Heart left ventricle (tissue), 13 donors: ENCODE measurements around the gene SLC7A9.

ENCODE experiments used
- POLR2A ChIP-seq, 2 donors: fragments of 450-650 bp; IDR thresholded peaks; one replicate each; pipeline ENCODE4 v1.6.1; 2017; ENCODE audit warnings: antibody characterized with exemption in 2 of 2, mild to moderate bottlenecking in 2 of 2, moderate library complexity in 2 of 2
- TF ChIP-seq, protein P1 (sequence below), 12 donors: fragments of 200-600 bp; sonication (generic) in 4 of 12; IDR thresholded peaks; one replicate each; pipeline versions ENCODE4 v1.5.0 to v1.8.0; 2018 to 2022; ENCODE audit warnings: antibody characterized with exemption in 12 of 12, mild to moderate bottlenecking in 5 of 12
- donor health status: ischemic (EF 13 %, LVEDD 7.1; RV severe dilation, severe dysfunction).
- donor health status: DM: no; HTN: yes; CAD: no.
- donor health status: DM: no; HTN: no; CAD: no.
- donor health status: ischemic (EF 25% LVEDD 6.9; RV normal size, moderate dysfunction).
- donor health status: ischemic (EF 25% LVEDD 5.7; RV mildly dilated, moderate dysfunction).
- donor health status: ischemic (EF 35%, LVEDD 5.7; RV mildly dilated, moderate dysfunction).
- donor health status: nonischemic (EF 11% LVEDD 7.7; RV severe dilation, severe dysfunction).
- donor health status: DM: yes; HTN: yes; CAD: no.
- donor health status: PGD.
- donor health status: ischemic (EF 29% LVEDD 5.4; RV normal size, mild dysfunction).
- donor health status: nonischemic (EF 23%, LVEDD 6.1; RV moderate dilation, normal function).

DNA sequence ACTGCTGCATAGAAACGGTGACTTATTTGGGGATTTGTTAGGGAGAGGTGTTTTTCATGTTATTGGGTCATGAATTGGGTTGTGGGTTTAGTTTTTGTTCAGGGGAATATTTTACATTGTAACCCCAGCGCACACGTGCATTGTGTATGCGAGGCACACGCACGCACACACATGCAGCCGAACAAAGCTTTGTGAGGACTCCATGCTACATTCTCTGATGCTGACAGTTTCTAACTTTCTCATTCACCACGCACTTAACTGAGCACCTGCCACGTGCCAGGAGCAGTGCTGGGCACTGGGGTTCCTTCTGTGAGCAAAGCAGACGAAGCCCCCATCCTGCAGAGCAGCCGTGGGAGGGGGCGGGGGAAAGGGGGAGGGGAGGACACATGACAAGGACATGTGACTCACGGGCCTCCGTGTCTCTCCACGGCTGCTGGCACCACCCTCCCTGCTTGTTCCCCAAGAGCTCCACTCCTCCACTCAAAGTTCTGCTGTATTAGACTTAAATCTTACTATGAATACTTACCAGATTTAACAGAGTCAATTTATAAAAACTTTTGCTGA, 55.6 kb downstream of the SLC7A9 start:
- TF ChIP-seq, protein P1, sequence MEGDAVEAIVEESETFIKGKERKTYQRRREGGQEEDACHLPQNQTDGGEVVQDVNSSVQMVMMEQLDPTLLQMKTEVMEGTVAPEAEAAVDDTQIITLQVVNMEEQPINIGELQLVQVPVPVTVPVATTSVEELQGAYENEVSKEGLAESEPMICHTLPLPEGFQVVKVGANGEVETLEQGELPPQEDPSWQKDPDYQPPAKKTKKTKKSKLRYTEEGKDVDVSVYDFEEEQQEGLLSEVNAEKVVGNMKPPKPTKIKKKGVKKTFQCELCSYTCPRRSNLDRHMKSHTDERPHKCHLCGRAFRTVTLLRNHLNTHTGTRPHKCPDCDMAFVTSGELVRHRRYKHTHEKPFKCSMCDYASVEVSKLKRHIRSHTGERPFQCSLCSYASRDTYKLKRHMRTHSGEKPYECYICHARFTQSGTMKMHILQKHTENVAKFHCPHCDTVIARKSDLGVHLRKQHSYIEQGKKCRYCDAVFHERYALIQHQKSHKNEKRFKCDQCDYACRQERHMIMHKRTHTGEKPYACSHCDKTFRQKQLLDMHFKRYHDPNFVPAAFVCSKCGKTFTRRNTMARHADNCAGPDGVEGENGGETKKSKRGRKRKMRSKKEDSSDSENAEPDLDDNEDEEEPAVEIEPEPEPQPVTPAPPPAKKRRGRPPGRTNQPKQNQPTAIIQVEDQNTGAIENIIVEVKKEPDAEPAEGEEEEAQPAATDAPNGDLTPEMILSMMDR (IDR thresholded peaks at IDR 0.05), result no peak
- TF ChIP-seq POLR2A (IDR thresholded peaks at IDR 0.05), result no peak
